Hepatocyte (in vitro differentiated cells): Measurements from ENCODE around the gene GPR101. TPM values are rescaled to one million over a fixed set of nuclear protein-coding genes. Genes with fewer than 3 reads are reported as not detected.
"Not testable (repeated sequence)": the region's sequence is repeated elsewhere in the genome, so short reads cannot be mapped to it uniquely, and the experiment has no call there.

ENCODE experiments used
- DNase-seq: peaks from one replicate; pipeline ENCODE4 v3.0.0-alpha.2; 2016; ENCODE audit warnings: low spot score
- H2AFZ ChIP-seq: fragments of 200-600 bp; sonication (generic); 2 replicates; pipeline ENCODE4 v1.6.0; 2016; ENCODE audit warnings: antibody characterized with exemption, mild to moderate bottlenecking
- H3K27ac ChIP-seq: fragments of 200-600 bp; sonication (generic); 2 replicates; pipeline ENCODE4 v1.5.1; 2016; ENCODE audit warnings: mild to moderate bottlenecking
- H3K27me3 ChIP-seq: fragments of 200-600 bp; sonication (generic); 2 replicates; pipeline ENCODE4 v1.6.1; 2016
- H3K36me3 ChIP-seq: fragments of 200-600 bp; sonication (generic); replicated peaks from 2 replicates; pipeline ENCODE4 v1.5.1; 2016; ENCODE audit warnings: low read depth; ENCODE audit not compliant: insufficient read depth
- H3K4me1 ChIP-seq: fragments of 200-600 bp; sonication (generic); 2 replicates; pipeline ENCODE4 v1.5.1; 2016; ENCODE audit warnings: mild to moderate bottlenecking, moderate library complexity; ENCODE audit not compliant: insufficient read depth
- H3K4me2 ChIP-seq: fragments of 200-600 bp; sonication (generic); 2 replicates; pipeline ENCODE4 v1.6.0; 2016
- H3K4me3 ChIP-seq: fragments of 200-600 bp; sonication (generic); 2 replicates; pipeline ENCODE4 v1.5.1; 2016; ENCODE audit warnings: mild to moderate bottlenecking
- H3K79me2 ChIP-seq: fragments of 200-600 bp; sonication (generic); 2 replicates; pipeline ENCODE4 v1.6.0; 2017; ENCODE audit warnings: mild to moderate bottlenecking
- H3K9me2 ChIP-seq: fragments of 200-600 bp; sonication (generic); replicated peaks from 2 replicates; pipeline ENCODE4 v1.6.0; 2017; ENCODE audit warnings: mild to moderate bottlenecking; ENCODE audit not compliant: insufficient read depth
- H3K9me3 ChIP-seq: fragments of 200-600 bp; sonication (generic); 2 replicates; pipeline ENCODE4 v1.5.1; 2016; ENCODE audit warnings: low read depth, mild to moderate bottlenecking
- H4K20me1 ChIP-seq: fragments of 200-600 bp; sonication (generic); 2 replicates; pipeline ENCODE4 v1.6.0; 2016; ENCODE audit warnings: mild to moderate bottlenecking; ENCODE audit not compliant: insufficient read depth, poor library complexity, severe bottlenecking
- EZH2 ChIP-seq: fragments of 200-600 bp; sonication (generic); IDR thresholded peaks from 2 replicates; pipeline ENCODE4 v1.6.1; 2016; ENCODE audit warnings: antibody characterized with exemption, mild to moderate bottlenecking, borderline replicate concordance
- EZH2phosphoT487 ChIP-seq: fragments of 200-600 bp; sonication (generic); IDR thresholded peaks from one replicate; pipeline ENCODE4 v1.6.1; 2018; ENCODE audit warnings: antibody characterized with exemption, mild to moderate bottlenecking, low read depth, moderate library complexity; ENCODE audit not compliant: unreplicated experiment, severe bottlenecking
- WGBS: methylation state at CpG from one replicate; pipeline ENCODE4 v1.1.6; 2016; ENCODE audit warnings: low lambda C conversion rate; ENCODE audit errors: missing lambda C conversion rate; 5-methylcytosine and 5-hydroxymethylcytosine counted together
- polyA plus RNA-seq: library from polyadenylated mRNA; unstranded; fragments of >200 nt; fragmentation: Nextera tagmentation; extraction: Ambion mirVana; gene quantifications from 2 replicates; pipeline ENCODE4 v1.2.1, GENCODE V29; 2016
- total RNA-seq: library from RNA; depleted of rRNA; stranded (reverse); fragments of >200 nt; gene quantifications from 2 replicates; pipeline ENCODE4 v1.2.3, GENCODE V29; 2014
- TF ChIP-seq, protein P1 (sequence below): fragments of 200-600 bp; sonication (generic); IDR thresholded peaks from 2 replicates; pipeline ENCODE4 v1.5.1; 2016; ENCODE audit warnings: antibody characterized with exemption, mild to moderate bottlenecking; ENCODE audit not compliant: poor library complexity

GPR101 gene
- total and polyA plus RNA-seq, 2 experiments from 2014 or later = 0.25 TPM; not detected in 1

DNA sequence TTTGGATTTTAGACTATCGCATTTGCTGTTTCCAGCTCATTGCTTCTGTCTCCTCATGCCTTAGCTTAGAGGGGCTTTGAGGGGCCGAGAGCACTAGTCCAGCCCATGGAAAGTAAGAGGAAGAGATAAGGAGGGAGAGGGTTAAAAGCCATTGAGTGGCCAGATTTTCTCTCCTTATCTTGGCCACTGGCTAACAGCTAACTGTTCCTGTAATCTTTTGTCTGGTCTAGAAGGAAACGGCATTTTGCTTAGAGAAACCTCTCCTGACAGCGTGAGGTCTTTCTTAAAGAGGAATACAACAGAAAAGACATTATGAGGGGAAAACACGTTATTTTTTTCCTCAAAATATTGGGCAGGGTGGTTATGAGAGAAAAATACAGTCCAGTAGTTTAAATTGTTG is 7.9 kb downstream of the GPR101 start:
- Histone ChIP-seq H3K79me2 (no peaks in the 10 kb centered on the region), H3K9me3 (no peaks in the 10 kb centered on the region), H2AFZ (no peak overlapping the region), H3K4me1 (no peaks in the 10 kb centered on the region), H3K9me2 (no peaks in the 10 kb centered on the region), H3K36me3 (no peaks in the 10 kb centered on the region), H4K20me1 (no peaks in the 10 kb centered on the region), H3K27me3 (peaks cover 26% of the 10 kb centered on the region), H3K27ac (no peak overlapping the region), H3K4me3 (no peak overlapping the region), H3K4me2 (no peak overlapping the region)
- 37% methylated on average over 5 of the region's 5 CpGs for WGBS
- DNase-seq = no peak
- no peak for TF ChIP-seq EZH2phosphoT487

DNA sequence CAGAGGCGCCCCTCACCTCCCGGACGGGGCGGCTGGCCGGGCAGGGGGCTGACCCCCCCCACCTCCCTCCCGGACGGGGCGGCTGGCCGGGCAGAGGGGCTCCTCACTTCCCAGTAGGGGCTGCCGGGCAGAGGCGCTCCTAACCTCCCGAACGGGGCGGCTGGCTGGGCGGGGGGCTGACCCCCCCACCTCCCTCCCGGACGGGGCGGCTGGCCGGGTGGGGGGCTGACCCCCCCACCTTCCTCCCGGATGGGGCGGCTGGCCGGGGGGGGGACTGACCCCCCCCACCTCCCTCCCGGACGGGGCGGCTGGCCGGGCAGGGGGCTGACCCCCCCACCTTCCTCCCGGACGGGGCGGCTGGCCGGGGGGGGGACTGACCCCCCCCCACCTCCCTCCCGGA is 33.6 kb downstream of the GPR101 start:
- not testable (repeated sequence) for H3K4me2 ChIP-seq, H3K27ac ChIP-seq, H3K9me3 ChIP-seq, DNase-seq, H3K9me2 ChIP-seq, H2AFZ ChIP-seq, H3K79me2 ChIP-seq, H3K27me3 ChIP-seq, H3K36me3 ChIP-seq, H3K4me1 ChIP-seq, H3K4me3 ChIP-seq, H4K20me1 ChIP-seq
- no CpG with 5 or more reads among the region's 31 CpGs for WGBS

DNA sequence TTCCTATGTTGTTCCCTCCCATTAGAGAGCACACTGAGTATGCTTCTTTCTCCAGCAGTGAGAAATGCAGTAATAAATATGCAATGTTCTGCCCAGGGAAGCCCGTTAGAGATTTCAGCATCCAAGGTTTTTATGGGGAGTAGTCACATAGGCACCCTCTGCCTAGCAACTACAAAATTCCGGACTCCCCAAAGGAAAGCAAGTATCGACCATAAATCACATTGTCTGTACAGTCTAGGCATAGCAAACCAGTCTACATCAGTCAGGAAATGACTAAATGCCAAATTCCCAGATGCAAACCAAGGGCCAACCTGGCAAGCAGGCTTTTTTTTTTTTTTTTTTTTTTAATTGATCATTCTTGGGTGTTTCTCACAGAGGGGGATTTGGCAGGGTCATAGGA is 34.8 kb downstream of the GPR101 start:
- 48% methylated on average over 3 of the region's 3 CpGs for WGBS
- H3K4me3 ChIP-seq = no peak overlapping the region
- no peaks in the 10 kb centered on the region for H3K9me2 ChIP-seq
- no peak overlapping the region for H2AFZ ChIP-seq
- DNase-seq = no peak
- no peaks in the 10 kb centered on the region for H3K9me3 ChIP-seq
- H3K4me2 ChIP-seq = no peak overlapping the region
- H4K20me1 ChIP-seq = no peaks in the 10 kb centered on the region
- H3K4me1 ChIP-seq = no peaks in the 10 kb centered on the region
- no peaks in the 10 kb centered on the region for H3K27me3 ChIP-seq
- no peaks in the 10 kb centered on the region for H3K79me2 ChIP-seq
- H3K36me3 ChIP-seq = no peaks in the 10 kb centered on the region
- TF ChIP-seq, protein P1, sequence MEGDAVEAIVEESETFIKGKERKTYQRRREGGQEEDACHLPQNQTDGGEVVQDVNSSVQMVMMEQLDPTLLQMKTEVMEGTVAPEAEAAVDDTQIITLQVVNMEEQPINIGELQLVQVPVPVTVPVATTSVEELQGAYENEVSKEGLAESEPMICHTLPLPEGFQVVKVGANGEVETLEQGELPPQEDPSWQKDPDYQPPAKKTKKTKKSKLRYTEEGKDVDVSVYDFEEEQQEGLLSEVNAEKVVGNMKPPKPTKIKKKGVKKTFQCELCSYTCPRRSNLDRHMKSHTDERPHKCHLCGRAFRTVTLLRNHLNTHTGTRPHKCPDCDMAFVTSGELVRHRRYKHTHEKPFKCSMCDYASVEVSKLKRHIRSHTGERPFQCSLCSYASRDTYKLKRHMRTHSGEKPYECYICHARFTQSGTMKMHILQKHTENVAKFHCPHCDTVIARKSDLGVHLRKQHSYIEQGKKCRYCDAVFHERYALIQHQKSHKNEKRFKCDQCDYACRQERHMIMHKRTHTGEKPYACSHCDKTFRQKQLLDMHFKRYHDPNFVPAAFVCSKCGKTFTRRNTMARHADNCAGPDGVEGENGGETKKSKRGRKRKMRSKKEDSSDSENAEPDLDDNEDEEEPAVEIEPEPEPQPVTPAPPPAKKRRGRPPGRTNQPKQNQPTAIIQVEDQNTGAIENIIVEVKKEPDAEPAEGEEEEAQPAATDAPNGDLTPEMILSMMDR = no peak
- TF ChIP-seq EZH2phosphoT487 (no peak), EZH2 (no peak)
- H3K27ac ChIP-seq = no peak overlapping the region

Other genes with a start within 250 kb of the GPR101 start
- gene RBMX, start 153.3 kb downstream of the GPR101 start, total RNA-seq = 253 and 262 TPM in 2 replicates
- gene RBMX, start 153.3 kb downstream of the GPR101 start, polyA plus RNA-seq = 116 and 133 TPM in 2 replicates